ENCODE measurements around the gene STAG1.

Gene STAG1

DNA sequence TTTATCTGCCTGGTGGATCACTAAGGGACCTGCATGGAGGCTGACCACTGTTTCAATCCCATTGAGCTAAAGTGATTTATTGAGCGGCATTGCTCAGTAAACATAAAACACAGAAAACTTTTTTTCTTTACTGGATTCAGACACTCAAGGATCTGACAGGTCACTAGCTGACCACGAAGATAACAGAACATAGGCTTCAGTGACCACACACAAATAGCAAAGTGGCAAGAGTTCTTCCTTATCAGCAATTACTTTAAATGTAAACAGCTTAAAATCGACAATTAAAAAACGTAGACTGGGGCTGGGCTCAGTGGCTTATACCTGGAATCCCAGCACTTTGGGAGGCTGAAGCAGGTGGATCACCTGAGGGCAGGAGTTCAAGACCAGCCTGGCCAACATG lies 48.7 kb downstream of the STAG1 start:
- TF ChIP-seq, protein P1, sequence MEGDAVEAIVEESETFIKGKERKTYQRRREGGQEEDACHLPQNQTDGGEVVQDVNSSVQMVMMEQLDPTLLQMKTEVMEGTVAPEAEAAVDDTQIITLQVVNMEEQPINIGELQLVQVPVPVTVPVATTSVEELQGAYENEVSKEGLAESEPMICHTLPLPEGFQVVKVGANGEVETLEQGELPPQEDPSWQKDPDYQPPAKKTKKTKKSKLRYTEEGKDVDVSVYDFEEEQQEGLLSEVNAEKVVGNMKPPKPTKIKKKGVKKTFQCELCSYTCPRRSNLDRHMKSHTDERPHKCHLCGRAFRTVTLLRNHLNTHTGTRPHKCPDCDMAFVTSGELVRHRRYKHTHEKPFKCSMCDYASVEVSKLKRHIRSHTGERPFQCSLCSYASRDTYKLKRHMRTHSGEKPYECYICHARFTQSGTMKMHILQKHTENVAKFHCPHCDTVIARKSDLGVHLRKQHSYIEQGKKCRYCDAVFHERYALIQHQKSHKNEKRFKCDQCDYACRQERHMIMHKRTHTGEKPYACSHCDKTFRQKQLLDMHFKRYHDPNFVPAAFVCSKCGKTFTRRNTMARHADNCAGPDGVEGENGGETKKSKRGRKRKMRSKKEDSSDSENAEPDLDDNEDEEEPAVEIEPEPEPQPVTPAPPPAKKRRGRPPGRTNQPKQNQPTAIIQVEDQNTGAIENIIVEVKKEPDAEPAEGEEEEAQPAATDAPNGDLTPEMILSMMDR (IDR thresholded peaks at IDR 0.05; ENCODE audit: control insufficient read depth, extremely low read depth, insufficient read depth) = no peak
- no peak for DNase-seq (ENCODE audit: low read depth)
- H3K4me3 ChIP-seq (ENCODE audit: low read depth, low read length) = no peak overlapping the region

DNA sequence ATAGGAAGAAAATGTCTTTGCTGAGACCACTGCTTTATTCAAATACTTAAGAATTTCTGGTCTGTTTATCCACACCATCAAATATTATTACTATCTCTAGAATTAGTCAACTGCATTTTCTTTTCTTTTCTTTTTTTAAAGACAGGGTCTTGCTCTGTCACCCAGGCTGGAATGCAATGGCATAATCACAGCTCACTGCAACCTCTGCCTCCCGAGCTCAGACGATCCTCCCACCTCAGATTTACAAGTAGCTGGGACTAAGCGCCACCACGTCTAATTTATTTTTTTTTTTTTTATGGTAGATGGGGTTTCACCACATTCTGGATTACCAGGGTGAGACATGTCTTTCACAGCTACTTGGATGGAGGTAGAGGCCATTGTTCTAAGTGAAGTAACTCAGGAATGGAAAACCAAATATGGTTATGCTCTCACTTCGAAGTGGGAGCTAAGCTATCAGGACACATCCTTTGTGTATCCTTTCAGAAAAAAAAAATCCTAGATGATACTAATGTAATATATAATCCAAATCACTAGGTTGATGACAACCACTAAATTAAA lies 52.8 kb downstream of the STAG1 start:
- TF ChIP-seq, protein P1 (IDR thresholded peaks at IDR 0.05; ENCODE audit: control insufficient read depth, extremely low read depth, insufficient read depth) = no peak
- no peak for DNase-seq (ENCODE audit: low read depth)

DNA sequence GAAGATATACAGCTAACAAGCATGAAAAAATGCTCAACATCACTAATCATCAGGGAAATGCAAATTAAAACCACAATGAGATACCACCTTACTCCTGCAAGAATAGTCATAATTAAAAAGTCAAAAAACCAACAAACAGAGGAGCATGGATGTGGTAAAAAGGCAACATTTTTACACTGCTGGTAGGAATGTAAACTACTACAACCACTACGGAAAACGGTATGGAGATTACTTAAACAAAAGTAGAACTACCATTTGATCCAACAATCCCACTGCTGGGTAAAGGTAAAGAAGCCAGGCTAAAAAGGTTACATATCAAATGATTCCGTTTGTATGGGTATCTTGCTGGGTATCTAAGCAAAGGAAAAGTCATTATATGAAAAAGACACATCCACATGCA lies 53.8 kb downstream of the STAG1 start:
- no peak for DNase-seq (ENCODE audit: low read depth)
- TF ChIP-seq, protein P1 (IDR thresholded peaks at IDR 0.05; ENCODE audit: control insufficient read depth, extremely low read depth, insufficient read depth) = no peak
- no peak overlapping the region for H3K4me3 ChIP-seq (ENCODE audit: low read depth, low read length)

More for the DNA sequence above, 52.8 kb downstream of the STAG1 start:
- no peak overlapping the region for H3K4me3 ChIP-seq (ENCODE audit: low read depth, low read length)

DNA sequence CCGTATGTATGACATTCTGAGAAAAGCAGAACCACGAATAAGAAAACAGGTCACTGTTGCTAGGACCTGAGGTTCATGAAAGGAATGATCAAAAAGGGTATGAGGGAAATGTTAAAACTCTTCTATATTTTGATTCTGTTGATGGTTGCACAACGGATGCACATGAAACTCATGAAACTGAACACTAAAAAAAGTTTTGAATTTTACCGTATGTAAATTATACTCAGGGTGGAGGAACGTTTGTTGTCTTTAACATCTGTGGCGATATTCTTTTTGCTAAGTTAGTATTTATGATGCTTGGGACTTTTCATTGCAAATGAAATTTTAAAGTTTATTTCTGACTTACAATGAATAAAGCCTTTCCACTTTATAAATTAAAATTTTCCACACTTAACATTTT lies 55.4 kb downstream of the STAG1 start:
- DNase-seq (ENCODE audit: low read depth) = no peak
- TF ChIP-seq, protein P1 (IDR thresholded peaks at IDR 0.05; ENCODE audit: control insufficient read depth, extremely low read depth, insufficient read depth) = no peak
- no peak overlapping the region for H3K4me3 ChIP-seq (ENCODE audit: low read depth, low read length)

DNA sequence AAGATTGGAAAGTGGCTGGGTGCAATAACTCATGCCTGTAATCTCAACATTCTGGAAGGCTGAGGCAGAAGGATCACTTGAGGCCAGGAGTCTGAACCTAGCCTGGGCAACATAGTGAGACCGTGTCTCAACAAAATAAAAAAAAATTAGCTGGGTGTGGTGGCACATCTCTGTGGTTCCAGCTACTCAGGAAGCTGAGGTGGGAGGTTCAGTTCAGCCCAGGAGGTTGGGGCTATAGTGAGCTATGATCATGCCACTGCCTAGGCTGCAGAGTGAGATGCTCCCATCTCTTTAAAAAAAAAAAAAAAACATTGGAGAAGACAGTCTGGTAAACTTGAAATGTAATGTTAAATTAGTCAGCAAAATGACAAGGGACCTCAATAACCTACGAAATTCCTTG lies 57.9 kb downstream of the STAG1 start:
- TF ChIP-seq, protein P1 (IDR thresholded peaks at IDR 0.05; ENCODE audit: control insufficient read depth, extremely low read depth, insufficient read depth) = no peak
- DNase-seq (ENCODE audit: low read depth) = no peak
- H3K4me3 ChIP-seq (ENCODE audit: low read depth, low read length) = no peak overlapping the region

DNA sequence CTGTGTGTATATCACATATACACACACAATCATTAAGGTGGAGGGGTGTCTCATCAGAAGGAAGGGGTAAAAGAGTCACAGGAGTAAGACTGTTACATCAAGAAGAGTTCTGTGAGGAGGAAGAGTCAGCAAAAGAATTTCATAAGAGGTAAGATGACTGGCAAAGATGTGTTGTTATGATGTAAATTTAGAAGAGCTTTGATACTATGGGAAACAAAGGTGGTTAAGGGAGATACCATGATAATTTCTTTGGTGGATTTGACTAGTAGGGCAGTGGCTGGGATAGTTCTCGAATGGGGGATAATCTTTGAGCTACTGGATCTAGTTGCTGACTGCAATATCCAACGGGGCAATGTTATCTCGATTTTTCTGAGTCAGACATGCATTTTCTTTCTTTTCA lies 61.6 kb downstream of the STAG1 start:
- H3K4me3 ChIP-seq (ENCODE audit: low read depth, low read length) = no peak overlapping the region
- TF ChIP-seq, protein P1 (IDR thresholded peaks at IDR 0.05; ENCODE audit: control insufficient read depth, extremely low read depth, insufficient read depth) = no peak
- no peak for DNase-seq (ENCODE audit: low read depth)

DNA sequence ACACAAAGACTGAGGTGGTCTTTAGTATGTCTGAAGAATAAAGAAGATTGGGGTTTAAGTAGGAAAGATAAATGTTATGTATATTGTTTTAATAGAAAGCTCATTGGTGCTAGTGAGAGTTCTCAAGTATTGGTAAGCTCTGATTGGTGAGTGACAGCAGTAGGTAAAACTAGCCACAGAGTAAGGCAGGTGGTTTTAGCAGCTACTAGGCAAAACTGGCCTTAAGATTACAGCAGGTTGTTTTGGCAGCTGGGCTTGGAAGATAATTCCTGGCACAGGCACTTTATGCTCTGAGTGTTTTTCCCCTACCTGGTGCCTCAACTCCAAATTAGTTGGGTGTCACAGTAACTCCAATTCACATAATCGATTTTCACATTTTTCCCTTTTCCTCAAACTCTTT lies 66.3 kb downstream of the STAG1 start:
- no peak overlapping the region for H3K4me3 ChIP-seq (ENCODE audit: low read depth, low read length)
- DNase-seq (ENCODE audit: low read depth) = no peak
- TF ChIP-seq, protein P1 (IDR thresholded peaks at IDR 0.05; ENCODE audit: control insufficient read depth, extremely low read depth, insufficient read depth) = no peak

Data from LNCaP clone FGC (cell line).